GM21528 (cell line): ENCODE measurements around the gene CARS1.

Experiments used
- ATAC-seq: cut with Tn5 transposase; IDR thresholded peaks from one replicate; pipeline ENCODE4 v1.9.1; 2021; ENCODE audit warnings: mild to moderate bottlenecking, moderate library complexity; ENCODE audit not compliant: unreplicated experiment, low FRiP score

The CARS1 gene

DNA sequence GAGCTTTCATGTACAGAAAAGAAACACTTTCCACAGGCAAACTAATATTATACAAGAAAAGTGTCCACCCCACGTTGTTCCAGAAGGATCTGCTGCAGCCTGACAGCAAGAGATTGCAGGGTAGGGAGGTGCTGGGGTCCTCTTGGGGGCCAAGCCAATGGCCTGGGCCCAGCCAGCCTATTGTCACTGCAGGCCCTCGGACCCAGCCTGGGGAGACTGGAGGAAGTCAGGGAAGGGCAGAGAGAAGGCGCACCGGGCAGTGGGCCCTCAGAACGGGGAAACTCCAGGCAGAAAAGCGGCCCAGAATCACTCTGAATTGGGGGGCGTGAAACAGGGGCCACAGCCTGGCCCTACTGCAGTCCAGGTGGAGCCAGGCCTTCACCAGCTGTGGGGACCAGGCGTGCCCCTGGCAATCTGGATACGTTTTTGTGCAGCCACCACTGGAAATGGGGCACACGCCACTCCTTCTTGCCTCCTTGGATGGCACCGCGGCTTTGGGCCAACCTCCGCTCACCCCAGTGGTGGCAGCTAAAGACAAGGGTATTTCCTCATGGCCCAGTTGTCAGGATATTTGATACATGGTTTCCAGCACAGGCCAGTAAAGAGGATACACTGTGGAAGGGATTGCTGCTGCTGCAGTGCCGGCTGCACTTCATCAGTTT lies 61.2 kb downstream of the CARS1 start:
- ATAC-seq: no peak

DNA sequence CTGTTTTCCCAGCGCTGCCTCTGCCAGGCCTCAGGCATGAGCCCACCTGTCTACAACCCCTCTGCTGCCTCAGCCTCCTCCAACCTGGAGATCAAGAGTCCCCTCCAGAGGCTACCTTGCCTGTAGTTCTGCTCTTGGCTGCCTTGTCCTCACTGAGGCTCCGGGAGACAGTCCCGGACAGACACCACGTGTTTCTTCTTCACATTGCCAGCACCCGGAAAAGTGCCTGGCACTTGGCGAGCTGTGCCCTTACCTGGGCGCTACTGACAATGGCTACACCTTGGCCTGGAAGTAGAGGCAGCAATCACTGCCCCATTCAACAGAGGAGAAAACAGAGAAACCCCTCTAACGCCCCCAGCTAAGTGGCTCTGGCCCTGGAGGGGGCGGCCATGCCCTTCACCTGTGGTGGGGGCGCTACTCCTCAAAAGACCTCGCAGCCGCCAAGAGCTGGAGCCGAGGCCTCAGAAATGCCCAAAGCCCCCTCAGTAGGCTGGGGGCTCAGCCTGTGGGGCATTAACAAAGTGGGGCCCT lies 62.1 kb downstream of the CARS1 start:
- ATAC-seq: no peak

DNA sequence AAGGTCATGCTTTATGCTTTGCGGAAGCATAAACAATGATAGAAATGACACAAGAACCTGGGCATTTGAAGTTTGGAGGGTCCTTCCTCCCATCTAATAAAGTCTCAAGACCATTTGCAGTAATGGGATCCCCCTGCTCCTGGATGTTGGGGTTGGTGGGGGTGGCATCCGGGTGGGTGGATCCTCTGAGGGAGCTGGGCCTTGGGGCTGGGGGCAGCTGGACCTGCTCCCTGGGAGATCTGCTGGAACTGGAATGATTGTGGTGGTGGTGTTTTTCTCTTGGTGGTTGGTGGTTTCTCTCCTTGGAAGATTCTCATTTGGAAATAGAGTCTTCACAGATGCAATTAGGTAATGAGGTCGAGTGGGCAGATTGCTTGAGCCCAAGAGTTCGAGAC lies 62.9 kb downstream of the CARS1 start:
- ATAC-seq: no peak

DNA sequence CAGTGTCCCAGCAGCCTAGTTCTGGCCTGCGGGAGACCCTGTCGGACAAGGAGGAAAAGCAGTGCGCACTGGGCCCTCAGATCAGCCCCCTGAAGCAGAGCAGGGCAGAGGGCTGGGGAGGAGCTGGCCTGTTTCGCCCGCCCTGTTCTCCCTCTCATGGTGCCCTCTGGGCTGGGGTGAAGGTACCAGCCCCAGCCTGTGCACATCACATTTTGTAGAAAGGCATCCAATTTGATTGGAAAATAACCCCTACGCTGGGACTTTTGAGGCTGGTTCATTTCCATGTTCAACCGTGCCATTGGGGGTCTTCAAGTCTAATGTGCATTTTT lies 64.3 kb downstream of the CARS1 start:
- no peak for ATAC-seq

DNA sequence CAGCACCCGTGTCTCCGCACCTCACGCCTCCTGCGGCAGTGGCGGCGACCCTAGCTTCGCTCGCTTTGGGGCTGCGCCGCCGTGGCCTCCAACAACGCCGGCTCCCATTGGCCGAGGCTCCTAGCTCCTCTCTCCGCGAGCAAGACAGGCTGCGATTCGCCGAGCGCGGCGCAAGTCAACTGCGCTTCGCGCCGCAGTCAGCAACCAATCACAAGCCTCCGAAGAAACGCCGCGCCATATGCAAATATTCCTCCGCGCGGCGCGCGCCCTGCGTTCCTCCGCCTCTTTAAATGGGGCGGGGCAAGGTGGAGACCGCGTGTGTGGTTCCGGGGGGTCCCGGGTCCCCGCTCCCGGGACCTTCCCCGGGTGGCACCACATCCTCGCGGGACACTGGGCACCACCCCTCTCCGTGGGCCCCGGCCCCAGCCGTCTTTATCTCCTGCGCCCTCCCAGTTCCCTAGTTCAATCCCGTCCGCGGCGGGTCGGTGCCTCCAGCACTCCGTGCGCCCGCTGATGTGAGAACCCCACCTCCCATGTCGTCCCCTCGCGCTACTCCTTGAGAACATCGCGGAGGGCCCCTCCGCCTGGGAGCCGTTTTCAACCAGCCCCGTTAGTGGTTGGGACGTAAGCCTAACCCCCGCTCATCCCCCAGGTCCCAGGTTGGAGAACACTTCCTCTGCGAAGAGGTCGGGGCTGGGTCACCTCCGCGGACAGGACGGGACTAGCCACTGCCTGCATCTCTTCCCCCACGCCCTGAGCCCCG lies 64.8 kb downstream of the CARS1 start, which contains the start of gene NAP1L4:
Gene NAP1L4 (minus strand): TSS at position 96 of the 763 bp plus-strand sequence. CDS start 13,109 bp downstream, outside the sequence.
- ATAC-seq: peak; percentile 79

DNA sequence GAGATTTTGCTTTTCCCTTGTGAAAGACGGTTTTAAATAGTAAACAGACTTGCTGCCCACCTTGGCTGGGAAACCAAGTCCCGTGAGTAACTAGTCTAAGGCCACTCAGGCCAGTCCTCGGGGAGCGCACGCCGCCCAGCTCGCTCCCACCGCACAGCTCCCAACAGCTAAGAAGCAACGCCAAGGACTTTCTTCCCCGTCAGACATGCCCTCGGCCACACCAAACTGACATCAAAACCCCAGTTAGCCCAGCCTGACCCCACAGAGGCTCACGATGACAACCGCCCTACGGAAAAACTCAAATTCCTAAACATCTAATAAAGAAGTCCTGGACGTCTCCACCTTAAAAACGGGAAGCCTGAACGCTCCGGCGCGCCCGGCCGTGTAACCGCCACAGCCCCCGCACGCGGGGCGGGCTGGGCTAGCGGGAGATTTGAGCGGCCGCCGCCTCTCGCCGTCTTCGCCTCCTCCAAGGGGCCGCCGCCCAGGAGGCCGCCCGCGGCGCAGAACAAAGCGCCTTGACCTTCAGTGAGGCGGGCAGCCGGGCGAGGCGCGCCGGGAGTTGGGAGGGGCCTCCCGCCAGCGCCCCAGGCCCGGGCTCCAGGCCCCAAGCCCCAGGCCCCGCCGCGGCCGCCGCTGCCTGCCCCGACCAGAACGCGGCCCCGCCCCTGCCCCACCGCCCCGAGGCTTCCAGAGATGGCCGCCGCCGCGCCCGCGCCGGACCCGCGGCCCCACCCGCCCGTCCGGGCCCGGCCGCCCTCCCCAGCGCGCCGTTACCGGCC lies 65.6 kb downstream of the CARS1 start:
- ATAC-seq: peak; percentile 42

DNA sequence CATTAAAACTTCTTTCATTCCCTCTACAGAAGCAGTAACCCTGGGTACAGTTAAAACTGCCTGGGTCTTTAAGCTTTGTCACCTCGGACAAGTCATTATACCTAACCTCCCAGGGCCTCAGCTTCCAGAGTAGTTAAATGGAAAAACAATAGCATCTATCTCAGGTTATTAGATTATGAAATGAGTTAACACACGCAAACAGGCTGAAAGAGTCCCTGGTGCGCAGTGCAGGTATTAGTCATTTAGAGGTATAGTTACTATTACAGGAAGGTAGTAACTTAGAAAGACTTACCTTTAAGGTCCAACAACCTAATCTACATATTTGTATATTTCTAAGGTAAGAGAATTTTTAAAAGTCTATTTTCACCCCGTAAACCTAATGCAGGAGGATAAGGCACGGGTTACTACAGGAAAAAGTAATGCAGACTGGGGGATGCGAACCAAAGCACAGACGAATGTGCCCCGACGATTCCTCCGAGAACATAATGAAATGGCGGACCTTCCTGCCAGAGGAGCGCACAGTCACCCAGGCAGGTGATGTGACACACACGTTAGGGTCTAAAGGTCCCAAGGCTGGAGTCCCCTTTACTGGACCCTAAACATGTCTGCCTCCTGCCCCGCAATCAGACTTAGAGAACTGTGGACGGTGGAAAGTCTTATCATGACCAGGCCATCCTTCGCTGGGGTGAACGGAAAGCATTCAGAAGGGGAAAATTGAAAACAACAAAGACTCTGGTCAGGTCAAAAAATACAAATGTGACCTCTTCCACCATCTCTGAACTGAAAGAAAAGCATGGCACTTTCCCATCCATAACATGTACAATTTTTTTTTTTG lies 66.4 kb downstream of the CARS1 start:
- no peak for ATAC-seq

DNA sequence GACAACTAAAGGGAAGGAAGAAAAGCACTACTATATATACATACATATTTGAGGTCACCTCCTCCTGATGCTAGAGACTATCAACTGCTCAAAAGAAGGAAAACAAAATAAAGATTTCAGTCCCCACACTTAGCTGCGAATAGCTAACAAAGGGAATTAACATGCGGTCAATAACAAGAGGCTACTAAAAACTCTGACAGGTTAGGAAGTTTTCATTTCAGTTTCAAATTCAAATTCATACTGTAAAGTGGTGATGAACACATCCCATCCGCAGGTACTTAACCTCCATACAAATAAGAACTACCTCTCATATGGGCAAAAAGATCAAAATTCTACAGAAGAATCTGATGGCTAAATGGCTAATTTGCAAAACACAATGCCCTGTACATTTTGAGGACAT lies 67.7 kb downstream of the CARS1 start:
- no peak for ATAC-seq

DNA sequence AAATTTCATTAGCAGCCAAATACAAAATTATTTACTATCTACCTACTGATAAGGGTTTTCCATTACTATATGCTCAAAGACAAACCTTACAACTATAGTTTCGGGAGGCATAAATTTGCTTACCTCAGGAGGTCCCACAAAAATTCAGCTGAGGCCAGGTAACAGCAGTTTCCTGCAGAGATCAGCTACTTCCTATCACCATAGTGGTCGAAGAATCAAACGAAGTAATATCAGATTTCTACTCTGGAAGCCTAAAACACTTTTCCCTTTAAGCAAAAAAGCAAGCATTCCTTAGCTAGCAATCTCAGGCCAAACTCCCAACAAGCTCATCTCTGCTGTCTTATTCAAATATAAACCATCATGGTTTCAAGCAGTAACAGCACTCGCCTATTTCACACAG lies 68.2 kb downstream of the CARS1 start:
- ATAC-seq: no peak

DNA sequence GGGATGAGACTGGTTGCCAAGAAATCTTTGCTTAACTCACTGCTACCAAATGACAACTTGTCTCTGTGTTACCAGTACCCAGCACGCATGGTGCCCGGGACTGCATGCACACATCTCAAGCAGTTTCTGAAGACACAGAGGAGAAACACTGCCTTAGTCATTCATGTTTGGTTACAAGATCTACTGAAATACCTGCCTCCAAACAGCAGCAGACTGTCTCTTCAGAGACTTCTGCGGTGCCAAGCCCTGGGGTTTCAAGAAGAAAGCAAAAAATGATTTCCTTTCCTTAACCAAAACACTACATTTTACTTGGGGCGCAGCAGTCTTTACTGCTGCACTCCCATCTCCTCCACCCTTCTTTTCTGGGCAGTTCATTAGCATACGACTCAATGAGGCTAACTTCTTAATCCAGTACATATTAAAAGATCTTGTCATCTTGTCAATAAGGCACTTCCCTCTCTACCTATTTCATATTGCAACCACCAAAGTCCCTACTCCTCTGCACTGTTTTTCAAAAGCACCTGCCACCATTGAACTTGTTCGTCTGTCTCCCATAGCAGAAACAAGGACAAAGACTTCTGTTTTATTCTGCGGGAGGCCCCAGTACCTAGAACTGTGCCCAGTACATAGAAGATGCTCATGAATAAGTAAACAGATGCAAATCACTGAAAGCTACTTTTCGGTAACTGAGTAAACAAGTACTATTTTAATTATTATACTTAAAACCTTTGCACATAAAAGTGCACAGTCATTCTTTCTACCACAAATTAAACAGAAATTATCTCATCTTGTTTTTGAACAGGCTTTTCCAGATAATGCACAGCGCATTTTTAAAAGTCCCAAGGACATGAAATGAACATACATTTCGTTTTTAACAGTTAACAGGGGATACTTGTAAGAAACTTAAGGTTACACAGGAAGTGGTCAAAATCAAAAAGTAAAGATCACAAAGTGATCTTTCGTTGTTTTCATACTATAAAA lies 69.1 kb downstream of the CARS1 start:
- no peak for ATAC-seq

DNA sequence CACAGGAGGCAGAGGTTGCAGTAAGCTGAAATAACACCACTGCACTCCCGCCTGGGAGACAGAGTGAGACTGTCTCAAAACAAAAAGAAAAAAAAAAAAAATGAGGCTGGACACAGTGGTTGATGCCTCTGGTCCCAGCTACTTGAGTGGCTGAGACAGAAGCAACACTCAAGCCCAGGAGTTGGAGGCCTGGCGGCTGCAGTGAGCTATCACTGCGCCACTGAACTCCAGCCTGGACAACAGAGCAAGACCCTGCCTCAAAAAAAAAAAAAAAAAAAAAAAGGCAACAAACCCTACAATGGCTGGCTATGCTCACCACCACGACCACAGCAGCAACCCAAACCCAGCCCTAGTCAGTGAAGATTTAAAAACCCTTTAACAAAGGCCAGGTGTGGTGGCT lies 73.3 kb downstream of the CARS1 start:
- no peak for ATAC-seq

DNA sequence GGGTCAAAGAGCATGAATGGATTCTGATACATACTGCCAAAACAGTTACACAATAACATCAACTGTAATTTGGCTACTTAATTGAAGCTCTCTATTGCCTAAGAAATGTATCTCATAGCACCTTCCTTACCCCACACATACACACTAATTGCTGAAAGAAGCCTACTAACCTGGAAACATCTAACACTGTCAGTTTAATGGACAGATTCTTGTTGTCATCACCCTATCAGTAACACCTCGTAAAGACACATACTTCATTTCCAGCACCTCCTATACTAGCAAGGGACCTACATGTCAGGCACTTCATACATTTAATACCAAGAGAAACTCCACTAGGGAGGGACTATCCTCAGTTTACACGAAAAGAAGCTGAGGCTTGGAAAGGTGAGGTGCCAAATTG lies 75.0 kb downstream of the CARS1 start:
- no peak for ATAC-seq

DNA sequence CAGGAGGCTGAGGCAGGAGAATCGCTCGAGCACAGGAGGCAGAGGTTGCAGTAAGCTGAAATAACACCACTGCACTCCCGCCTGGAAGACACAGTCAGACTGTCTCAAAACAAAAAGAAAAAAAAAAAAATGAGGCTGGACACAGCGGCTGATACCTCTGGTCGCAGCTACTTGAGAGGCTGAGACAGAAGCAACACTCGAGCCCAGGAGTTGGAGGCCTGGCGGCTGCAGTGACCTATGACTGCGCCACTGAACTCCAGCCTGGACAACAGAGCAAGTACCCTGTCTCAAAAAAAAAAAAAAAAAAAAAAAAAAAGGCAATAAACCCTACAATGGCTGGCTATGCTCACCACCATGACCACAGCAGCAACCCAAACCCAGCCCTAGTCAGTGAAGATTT lies 76.1 kb downstream of the CARS1 start:
- no peak for ATAC-seq

DNA sequence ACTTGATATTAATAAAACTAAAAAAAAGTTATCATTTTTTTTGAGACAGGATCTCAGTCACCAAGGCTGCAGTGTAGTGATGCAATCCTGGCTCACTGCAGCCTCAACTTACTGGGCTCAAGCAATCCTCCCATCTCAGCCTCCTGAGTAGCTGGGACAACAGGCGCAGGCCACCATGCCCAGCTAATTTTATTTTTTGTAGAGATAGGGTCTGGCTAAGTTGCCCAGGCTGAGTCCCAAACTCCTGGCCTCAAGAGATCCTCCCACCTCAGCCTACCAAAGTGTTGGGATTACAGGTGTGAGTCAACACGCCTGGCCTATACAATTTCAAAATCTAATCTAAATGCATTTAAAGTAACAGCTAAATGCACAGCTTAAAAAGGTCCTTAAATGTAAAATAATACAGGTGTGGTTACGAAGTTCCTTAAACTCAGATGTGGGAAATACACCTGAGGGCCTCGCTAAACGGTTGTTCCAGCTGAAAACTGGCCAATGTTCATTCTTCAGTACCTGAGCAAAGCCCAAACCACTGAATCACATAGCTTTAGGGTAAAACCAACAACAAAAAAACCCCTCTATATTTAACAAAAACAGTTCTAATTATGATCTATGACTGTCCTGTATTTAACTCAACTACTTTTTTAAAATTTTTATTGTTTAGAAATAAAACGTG lies 76.9 kb downstream of the CARS1 start:
- no peak for ATAC-seq

DNA sequence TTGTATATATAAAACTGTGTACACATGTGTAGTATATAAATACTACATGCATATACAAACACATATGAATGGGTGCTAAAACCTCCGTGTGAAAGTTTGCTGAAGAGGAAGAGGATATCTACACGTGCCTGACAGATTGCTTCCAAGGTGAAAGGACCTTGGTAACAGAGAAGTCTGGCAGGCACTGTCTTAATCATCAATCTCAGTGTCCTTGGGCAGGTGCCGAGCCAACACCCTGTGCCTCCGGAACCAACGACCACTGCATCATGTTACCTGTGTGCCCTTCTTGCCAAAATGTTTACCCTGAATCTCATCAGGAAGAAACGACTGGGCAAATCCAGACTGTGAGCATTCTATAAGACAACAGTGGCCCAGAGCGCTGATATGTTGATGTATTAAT lies 80.1 kb downstream of the CARS1 start:
- ATAC-seq: no peak

DNA sequence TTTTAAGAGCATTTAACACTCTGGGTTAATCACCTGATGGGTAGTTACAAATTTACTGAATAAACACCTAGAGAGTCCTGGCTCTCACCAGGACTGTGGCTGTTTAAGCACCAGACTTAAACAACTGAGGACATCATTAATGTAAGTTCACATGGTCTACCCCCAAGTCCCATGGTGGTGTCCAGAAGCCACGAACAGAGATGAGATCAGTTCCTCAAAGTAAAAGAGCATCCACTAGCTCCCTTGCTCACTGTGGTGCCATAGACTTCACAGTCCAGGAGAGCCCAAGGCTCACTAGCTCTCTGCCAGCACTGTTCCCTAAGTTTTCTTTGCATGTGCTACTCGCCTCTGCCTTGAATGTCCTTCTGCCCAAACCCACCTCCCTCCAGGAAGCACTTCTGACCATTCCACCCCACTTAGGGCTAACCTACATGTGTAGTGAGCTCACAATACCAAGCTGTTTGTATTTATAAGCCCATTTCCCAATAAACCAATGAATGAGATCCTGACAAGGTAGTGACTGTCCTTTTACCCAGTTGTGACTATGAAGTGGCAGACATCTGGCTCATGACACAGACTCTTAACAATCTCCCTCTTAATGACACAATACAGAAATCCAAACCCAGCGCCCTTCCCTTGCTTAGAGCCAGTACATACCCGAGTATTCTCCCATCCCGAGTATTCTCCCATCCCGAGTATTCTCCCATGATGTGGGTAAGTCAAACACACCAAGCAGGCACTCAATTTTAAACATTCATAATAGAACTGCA lies 80.7 kb downstream of the CARS1 start:
- ATAC-seq: no peak

DNA sequence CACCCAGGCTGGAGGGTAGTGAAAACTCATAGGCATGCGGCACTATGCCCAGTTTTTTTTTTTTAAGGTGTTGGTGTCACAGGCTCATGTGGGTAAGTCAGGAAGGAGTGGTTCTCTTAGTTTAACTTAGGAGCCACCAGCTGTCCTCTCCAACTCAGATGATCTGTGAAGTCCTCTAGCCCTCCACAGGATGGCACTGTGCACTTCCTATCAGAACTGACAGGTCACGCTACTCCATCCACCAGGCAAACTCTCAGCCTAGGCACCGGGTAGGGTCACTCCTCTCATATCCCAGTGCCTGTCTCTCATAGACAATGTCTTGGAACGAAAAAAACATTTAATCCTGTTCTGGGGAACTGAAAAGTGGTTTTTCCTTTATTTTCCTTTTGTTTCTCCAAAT lies 81.6 kb downstream of the CARS1 start:
- no peak for ATAC-seq

DNA sequence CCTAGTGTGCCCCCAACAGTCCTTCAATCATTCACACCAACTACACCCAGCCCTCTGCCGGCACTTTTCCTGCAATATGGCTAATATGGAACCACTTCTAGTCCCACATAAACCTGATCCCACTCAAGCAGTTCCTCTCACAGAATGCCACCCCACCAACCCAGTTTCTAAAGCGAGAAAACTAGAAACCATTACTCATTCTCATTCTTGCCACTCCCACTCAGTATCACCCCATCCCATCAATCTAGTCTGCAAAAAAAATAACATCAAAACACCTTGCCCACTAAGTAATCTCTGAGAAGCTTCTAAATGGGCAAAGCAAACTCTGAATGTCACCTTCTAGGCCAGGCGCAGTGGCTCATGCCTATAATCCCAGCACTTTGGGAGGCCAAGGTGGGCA lies 83.0 kb downstream of the CARS1 start:
- ATAC-seq: no peak
